Activated CD8-positive, alpha-beta memory T cell treated with anti-CD3 and anti-CD28 coated beads, Interleukin-2, amount 50 U/mL, for 48 hours (primary cell): ENCODE data around the gene DHX35.
"Not testable (repeated sequence)": the region's sequence is repeated elsewhere in the genome, so short reads cannot be mapped to it uniquely, and the experiment has no call there.

Experiments used
- DNase-seq: peaks from one replicate; pipeline ENCODE4 v3.0.0-alpha.2; 2020

The DHX35 gene

GRCh38 chr20:38982291-38982690, 20.1 kb downstream of the DHX35 start:
- no peak for DNase-seq

GRCh38 chr20:38985060-38985459, 22.9 kb downstream of the DHX35 start:
- DNase-seq, result no peak

- DNase-seq, result no peak
Measured at GRCh38 chr20:38985603-38986170, 23.5 kb downstream of the DHX35 start.

GRCh38 chr20:38986663-38987062, 24.5 kb downstream of the DHX35 start:
- DNase-seq, result no peak

- DNase-seq, result no peak
Measured at GRCh38 chr20:38987777-38988176, 25.6 kb downstream of the DHX35 start.

GRCh38 chr20:38990728-38991127, 28.6 kb downstream of the DHX35 start:
- no peak for DNase-seq

- DNase-seq, result no peak
Measured at GRCh38 chr20:38991814-38992704, 29.9 kb downstream of the DHX35 start.

GRCh38 chr20:38995536-38996044, 33.4 kb downstream of the DHX35 start:
- no peak for DNase-seq

- not testable (repeated sequence) for DNase-seq
Measured at GRCh38 chr20:38996866-38997265, 34.7 kb downstream of the DHX35 start.

GRCh38 chr20:38997622-38998021, 35.5 kb downstream of the DHX35 start:
- peak; percentile 83 for DNase-seq

- DNase-seq, result no peak
Measured at GRCh38 chr20:38999217-38999616, 37.1 kb downstream of the DHX35 start.

GRCh38 chr20:38999965-39000910, 38.1 kb downstream of the DHX35 start:
- DNase-seq, result no peak

GRCh38 chr20:39004508-39004907, 42.4 kb downstream of the DHX35 start:
- no peak for DNase-seq

GRCh38 chr20:39009348-39009747, 47.2 kb downstream of the DHX35 start:
- no peak for DNase-seq

GRCh38 chr20:39010496-39010895, 48.4 kb downstream of the DHX35 start:
- DNase-seq, result no peak

GRCh38 chr20:39013662-39014109, 51.5 kb downstream of the DHX35 start:
- DNase-seq, result no peak

GRCh38 chr20:39016041-39016440, 53.9 kb downstream of the DHX35 start:
- no peak for DNase-seq

GRCh38 chr20:39016506-39016905, 54.4 kb downstream of the DHX35 start:
- DNase-seq, result no peak

GRCh38 chr20:39019027-39019426, 56.9 kb downstream of the DHX35 start:
- DNase-seq, result no peak

GRCh38 chr20:39019805-39020325, 57.7 kb downstream of the DHX35 start:
- no peak for DNase-seq

GRCh38 chr20:39021748-39022147, 59.6 kb downstream of the DHX35 start:
- DNase-seq, result no peak

- no peak for DNase-seq
Measured at GRCh38 chr20:39025883-39026282, 63.7 kb downstream of the DHX35 start.

GRCh38 chr20:39029364-39029763, 67.2 kb downstream of the DHX35 start:
- no peak for DNase-seq
